Epithelial cell of esophagus (primary cell): ENCODE results near the gene PKD1L1.

Source experiments
- DNase-seq: peaks from one replicate; pipeline ENCODE4 v3.0.0; 2010; ENCODE audit warnings: low read depth
- H3K4me3 ChIP-seq: 2 replicates; pipeline ENCODE4 v1.5.1; 2011; ENCODE audit warnings: mild to moderate bottlenecking, low read length, control low read depth
- TF ChIP-seq, protein P1 (sequence below): IDR thresholded peaks from 2 replicates; pipeline ENCODE4 v1.5.1; 2011; ENCODE audit warnings: low read depth, mild to moderate bottlenecking, low read length, control low read depth, inconsistent platforms; ENCODE audit not compliant: insufficient read depth; ENCODE audit errors: missing control alignments

PKD1L1 gene

DNA sequence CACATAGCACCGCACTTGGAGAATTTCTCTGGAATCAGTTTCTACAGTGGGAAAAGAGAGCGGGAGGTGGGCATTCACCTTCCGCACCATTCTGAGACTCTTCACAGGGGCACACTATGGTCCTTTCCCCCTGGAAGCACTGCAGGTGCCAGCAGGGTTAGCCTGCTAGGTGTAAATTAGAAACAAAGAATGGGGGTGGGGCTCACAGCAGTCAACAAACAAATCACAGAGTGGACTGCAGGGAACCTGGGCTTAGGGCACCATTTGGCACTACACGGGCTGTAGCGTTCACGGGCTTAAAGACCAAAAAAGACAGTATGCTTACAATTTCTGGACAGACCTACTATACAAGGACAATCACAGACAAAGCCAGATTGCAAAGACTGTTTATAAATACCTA lies 8.0 kb upstream of the PKD1L1 start:
- H3K4me3 ChIP-seq: no peak overlapping the region
- TF ChIP-seq, protein P1, sequence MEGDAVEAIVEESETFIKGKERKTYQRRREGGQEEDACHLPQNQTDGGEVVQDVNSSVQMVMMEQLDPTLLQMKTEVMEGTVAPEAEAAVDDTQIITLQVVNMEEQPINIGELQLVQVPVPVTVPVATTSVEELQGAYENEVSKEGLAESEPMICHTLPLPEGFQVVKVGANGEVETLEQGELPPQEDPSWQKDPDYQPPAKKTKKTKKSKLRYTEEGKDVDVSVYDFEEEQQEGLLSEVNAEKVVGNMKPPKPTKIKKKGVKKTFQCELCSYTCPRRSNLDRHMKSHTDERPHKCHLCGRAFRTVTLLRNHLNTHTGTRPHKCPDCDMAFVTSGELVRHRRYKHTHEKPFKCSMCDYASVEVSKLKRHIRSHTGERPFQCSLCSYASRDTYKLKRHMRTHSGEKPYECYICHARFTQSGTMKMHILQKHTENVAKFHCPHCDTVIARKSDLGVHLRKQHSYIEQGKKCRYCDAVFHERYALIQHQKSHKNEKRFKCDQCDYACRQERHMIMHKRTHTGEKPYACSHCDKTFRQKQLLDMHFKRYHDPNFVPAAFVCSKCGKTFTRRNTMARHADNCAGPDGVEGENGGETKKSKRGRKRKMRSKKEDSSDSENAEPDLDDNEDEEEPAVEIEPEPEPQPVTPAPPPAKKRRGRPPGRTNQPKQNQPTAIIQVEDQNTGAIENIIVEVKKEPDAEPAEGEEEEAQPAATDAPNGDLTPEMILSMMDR: no peak
- no peak for DNase-seq

DNA sequence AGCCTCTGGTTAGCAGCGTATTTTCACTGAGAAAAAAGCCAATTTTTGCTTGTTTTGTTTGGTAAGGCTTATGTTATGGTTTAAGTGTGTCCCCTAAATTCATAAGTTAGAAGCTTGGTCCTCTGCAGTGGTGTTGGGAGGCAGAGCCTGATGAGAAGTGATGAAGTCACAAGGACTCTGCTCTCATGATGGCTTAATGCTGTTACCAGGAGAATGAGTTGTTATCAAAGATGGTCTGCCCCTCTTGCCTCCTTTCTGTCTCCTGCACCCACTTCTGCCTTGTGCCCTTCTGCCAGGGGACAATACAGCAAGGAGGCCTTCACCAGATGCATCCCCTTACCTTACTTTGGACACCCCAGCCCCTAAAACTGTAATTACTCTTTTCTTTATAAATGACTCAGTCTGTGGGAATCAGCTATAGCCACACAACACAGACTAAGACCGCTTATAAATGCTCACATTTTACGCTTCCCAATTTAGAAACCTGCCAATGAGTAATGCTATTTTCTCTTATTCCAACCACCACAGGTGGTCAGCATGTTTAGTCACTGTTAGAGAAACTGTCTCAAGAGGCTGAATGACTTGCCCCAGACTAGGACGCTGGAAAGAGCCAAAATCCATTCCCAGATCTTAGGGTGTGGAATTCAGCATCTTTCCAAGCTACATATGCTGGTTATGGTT lies 6.1 kb upstream of the PKD1L1 start:
- DNase-seq: no peak
- no peak overlapping the region for H3K4me3 ChIP-seq
- TF ChIP-seq, protein P1: no peak

DNA sequence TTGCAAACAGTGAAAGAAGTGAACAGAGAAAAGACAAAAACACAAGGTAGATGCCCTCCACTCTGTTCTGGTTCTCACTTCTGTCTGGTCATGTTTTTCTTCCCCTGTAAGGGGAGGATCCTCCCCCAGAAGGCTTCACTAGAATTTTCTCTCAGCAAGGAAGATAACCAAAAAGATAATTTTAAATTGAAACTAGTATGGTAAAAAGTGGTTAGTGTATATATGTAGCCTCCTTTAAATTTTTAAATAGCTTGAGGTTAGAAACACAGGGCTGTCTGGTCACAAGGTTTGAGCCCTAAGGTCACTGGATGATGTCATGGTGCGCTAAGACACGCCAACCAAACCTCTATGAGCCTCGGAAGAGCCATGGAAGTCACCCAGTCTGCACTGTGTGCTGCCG lies 5.6 kb upstream of the PKD1L1 start:
- TF ChIP-seq, protein P1: no peak
- H3K4me3 ChIP-seq: no peak overlapping the region
- DNase-seq: no peak

DNA sequence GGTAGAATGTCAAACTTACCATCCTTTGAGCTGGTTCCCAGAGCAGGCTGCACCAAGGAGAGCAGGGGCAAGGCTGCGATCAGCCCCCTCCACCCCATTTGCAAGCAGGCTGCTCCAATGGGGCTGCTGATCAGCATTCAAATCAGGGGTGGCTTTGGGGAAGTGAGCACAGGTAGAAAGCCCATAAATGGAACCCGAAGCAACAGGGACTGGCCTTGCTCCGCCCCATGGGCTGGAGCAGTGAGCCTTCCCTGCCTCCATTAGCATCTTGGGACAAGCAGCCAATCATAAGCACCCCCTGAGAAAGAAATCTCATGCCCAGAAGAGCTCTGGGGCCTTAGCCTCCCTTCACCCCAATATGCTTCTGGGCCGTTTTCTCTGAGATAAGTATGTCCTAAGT lies 4.0 kb upstream of the PKD1L1 start:
- no peak for DNase-seq
- H3K4me3 ChIP-seq: no peak overlapping the region
- TF ChIP-seq, protein P1: no peak

DNA sequence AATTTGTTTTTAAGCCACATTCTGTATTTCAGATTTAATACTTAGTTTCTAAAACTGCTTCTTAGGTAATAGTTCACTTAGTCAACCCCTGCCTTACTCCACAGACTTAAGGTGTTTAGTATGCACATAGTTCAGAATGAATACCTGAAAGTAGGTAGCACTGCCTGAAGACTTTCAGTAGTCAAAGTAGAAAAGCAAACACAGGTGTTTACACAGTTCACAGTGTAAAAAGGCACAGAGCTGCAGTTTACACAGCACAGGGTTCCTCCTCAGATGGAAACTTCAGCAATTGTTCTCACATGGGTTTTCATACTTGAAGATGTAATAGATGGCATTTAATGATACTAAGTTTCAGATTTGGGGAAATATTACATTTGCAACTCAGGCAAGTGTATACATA lies 3.1 kb upstream of the PKD1L1 start:
- no peak overlapping the region for H3K4me3 ChIP-seq
- TF ChIP-seq, protein P1: no peak
- no peak for DNase-seq

DNA sequence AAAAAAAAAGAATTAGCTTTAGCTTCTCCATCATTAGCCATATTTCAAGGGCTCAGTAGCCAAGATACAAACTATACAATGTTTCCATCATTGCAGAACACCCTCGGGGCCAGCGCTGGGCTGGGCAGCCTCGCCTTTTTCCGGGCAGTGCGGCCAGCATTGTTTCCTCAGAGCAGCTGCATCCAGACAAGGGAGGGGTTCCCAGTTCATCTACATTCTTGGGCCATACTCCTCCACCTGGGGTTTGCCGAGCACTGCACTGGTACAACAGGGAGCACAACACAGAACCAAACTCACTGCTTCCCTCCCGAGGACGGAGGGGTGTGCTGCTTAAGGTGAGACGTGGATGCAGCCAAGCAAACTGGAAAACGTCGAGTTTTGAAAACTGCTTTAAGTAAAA lies 2.4 kb upstream of the PKD1L1 start:
- no peak overlapping the region for H3K4me3 ChIP-seq
- DNase-seq: peak; percentile 70
- TF ChIP-seq, protein P1: peak; percentile 40

DNA sequence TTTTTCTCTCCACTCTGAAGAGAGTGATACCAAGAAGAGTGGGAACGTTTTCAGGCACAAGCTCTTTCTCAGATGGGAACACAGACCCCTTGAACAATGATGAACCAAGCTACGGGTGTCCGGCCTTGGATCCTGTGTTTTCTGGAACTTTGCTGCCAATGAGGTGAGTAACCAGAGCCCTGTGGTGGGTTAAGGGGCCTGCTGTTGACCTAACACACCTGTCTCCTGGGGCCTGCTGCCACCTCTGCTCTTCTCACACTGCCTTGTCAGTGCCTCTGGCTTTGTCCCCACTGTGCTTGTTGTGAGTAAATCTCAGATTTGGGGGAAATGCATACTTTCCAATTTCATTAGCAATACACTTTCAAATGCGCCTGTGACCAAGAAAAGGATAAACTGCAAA lies 1.4 kb upstream of the PKD1L1 start:
- H3K4me3 ChIP-seq: no peak overlapping the region
- TF ChIP-seq, protein P1: no peak
- no peak for DNase-seq
